ENCODE data around the gene SPEN. TPM values are rescaled to one million over a fixed set of nuclear protein-coding genes. Genes with fewer than 3 reads are reported as not detected.

Gene SPEN, protein sequence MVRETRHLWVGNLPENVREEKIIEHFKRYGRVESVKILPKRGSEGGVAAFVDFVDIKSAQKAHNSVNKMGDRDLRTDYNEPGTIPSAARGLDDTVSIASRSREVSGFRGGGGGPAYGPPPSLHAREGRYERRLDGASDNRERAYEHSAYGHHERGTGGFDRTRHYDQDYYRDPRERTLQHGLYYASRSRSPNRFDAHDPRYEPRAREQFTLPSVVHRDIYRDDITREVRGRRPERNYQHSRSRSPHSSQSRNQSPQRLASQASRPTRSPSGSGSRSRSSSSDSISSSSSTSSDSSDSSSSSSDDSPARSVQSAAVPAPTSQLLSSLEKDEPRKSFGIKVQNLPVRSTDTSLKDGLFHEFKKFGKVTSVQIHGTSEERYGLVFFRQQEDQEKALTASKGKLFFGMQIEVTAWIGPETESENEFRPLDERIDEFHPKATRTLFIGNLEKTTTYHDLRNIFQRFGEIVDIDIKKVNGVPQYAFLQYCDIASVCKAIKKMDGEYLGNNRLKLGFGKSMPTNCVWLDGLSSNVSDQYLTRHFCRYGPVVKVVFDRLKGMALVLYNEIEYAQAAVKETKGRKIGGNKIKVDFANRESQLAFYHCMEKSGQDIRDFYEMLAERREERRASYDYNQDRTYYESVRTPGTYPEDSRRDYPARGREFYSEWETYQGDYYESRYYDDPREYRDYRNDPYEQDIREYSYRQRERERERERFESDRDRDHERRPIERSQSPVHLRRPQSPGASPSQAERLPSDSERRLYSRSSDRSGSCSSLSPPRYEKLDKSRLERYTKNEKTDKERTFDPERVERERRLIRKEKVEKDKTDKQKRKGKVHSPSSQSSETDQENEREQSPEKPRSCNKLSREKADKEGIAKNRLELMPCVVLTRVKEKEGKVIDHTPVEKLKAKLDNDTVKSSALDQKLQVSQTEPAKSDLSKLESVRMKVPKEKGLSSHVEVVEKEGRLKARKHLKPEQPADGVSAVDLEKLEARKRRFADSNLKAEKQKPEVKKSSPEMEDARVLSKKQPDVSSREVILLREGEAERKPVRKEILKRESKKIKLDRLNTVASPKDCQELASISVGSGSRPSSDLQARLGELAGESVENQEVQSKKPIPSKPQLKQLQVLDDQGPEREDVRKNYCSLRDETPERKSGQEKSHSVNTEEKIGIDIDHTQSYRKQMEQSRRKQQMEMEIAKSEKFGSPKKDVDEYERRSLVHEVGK (N-terminal part only)
- 10 to 100 TPM; 34.6 to 49.9 (median 44.7) TPM for total RNA-seq

- H3K27ac ChIP-seq (replicated peaks in 1 of 4) = peak within 1 kb of the TSS; percentile 95 to 100 (median 98)
- H3K36me3 ChIP-seq = no peaks in the 10 kb centered on the region
- H3K4me3 ChIP-seq = peak within 1 kb of the TSS; percentile 76 to 95 (median 95)
- TF ChIP-seq EP300 (IDR thresholded peaks at IDR 0.05) (no peak), CTCF (IDR thresholded peaks at IDR 0.05) (peak in 2 of 3 experiments; percentile 8 to 16), POLR2AphosphoS5 (IDR thresholded peaks at IDR 0.05) (peak; percentile 94 to 96), POLR2A (IDR thresholded peaks at IDR 0.05; ENCODE audit: low read depth) (peak; percentile 63)
- intact Hi-C loops (cut with DNase I) = no loop called here
- DNase-seq (ENCODE audit: extremely low spot score) = peak; percentile 98
- no peaks in the 10 kb centered on the region for H3K9me3 ChIP-seq
- H3K4me1 ChIP-seq = peaks cover 33 to 62% (median 57%) of the 10 kb centered on the region in 4 donors
- under 1% methylated on average over 14 of the region's 86 CpGs for WGBS
- no peaks in the 10 kb centered on the region for H3K27me3 ChIP-seq
Measured at GRCh38 chr1:15847100-15847892, at the start of gene SPEN. Gene SPEN, plus strand, starts transcription at chr1:15847707. Its CDS starts 361 bp downstream, at chr1:15848068.

- Histone ChIP-seq H3K36me3 (no peaks in the 10 kb centered on the region), H3K27ac (replicated peaks in 1 of 4) (peak overlapping the region; percentile 58 to 74 (median 70)), H3K4me3 (no peak overlapping the region), H3K9me3 (no peaks in the 10 kb centered on the region), H3K4me1 (peaks cover 19 to 66% (median 41%) of the 10 kb centered on the region in 4 donors), H3K27me3 (no peaks in the 10 kb centered on the region)
- no peak for DNase-seq (ENCODE audit: extremely low spot score)
- TF ChIP-seq EP300 (IDR thresholded peaks at IDR 0.05) = peak; percentile 13
- no peak for TF ChIP-seq POLR2A (IDR thresholded peaks at IDR 0.05; ENCODE audit: low read depth)
- peak; percentile 53 to 62 for TF ChIP-seq POLR2AphosphoS5 (IDR thresholded peaks at IDR 0.05)
- 31% methylated on average over 7 of the region's 9 CpGs for WGBS
- intact Hi-C loops (cut with DNase I) = no loop called here
Measured at GRCh38 chr1:15799004-15799867, 48.3 kb upstream of the SPEN start.

DNA sequence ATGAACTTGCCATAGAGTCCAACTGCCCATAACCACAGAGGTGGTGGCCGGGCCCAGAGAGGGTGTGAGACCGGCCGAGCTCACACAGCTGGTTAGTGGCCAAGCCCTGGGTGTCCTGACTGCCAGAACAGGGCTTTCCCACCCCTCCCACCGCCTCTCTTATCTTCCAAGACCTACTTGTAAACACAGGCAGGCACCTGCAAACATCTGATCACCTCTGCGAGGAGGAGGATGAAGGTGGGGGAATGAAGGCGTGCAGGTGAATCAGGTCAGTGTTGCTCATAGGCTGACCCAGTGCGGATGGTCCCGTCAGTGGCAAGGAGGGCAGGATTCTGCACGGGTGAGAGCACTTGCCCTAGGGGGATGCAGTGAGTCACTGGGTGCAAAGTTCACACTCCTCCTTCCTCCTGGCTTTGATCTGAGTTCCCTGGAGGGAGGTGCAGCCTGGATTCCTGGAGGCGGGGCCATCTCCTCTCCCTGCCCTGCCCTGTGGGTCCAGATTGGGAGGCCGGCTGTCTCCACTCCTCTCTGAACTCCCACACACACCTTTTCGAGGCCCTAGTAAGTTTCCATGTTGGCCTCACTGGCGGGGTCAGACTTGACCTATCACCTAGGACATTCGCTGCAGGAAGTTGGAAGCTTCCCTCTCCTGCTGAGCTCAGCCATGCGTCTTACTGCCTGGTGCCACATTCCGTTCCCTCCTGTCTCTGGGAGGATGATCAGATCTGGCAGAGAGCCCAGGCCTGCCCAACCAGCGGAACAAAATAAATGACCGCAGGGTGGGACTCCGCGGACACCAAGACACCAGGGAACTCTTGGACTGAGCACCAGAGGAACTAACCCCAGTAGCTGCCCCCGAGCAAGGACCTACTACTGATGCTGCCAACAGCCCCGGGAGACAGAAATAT is 47.3 kb upstream of the SPEN start:
- H3K36me3 ChIP-seq = no peaks in the 10 kb centered on the region
- TF ChIP-seq POLR2A (IDR thresholded peaks at IDR 0.05; ENCODE audit: low read depth) (no peak), POLR2AphosphoS5 (IDR thresholded peaks at IDR 0.05) (peak; percentile 47 to 63), CTCF (IDR thresholded peaks at IDR 0.05) (no peak), EP300 (IDR thresholded peaks at IDR 0.05) (peak; percentile 44)
- H3K4me1 ChIP-seq = peaks cover 19 to 62% (median 41%) of the 10 kb centered on the region in 4 donors
- H3K27ac ChIP-seq (replicated peaks in 1 of 4) = peak overlapping the region; percentile 58 to 74 (median 70)
- H3K4me3 ChIP-seq = no peak overlapping the region
- H3K9me3 ChIP-seq = no peaks in the 10 kb centered on the region
- intact Hi-C loops (cut with DNase I) = no loop called here
- no peaks in the 10 kb centered on the region for H3K27me3 ChIP-seq
- no peak for DNase-seq (ENCODE audit: extremely low spot score)
- 41% methylated on average over 22 of the region's 22 CpGs for whole genome bisulfite sequencing

Measured in esophagus muscularis mucosa (tissue), 4 donors.